HCT116 (cell line): Measurements from ENCODE around the gene POPDC3. TPM values are rescaled to one million over a fixed set of nuclear protein-coding genes. Genes with fewer than 3 reads are reported as not detected.

Experiments
- ATAC-seq: fragments of 200-7000 bp; cut with Tn5 transposase; 2 replicates; pipeline ENCODE4 v1.9.1; 2020; ENCODE audit warnings: mild to moderate bottlenecking, moderate library complexity
- BruUV-seq: library from RNA; stranded (reverse); fragments of 400-500 nt; replicated peaks from 2 replicates; lab custom pipeline; 2021; lab: Mats Ljungman, UMichigan
- CTCF ChIA-PET: fragments of 300-600 bp; sonication (Branson Sonifier 250); formaldehyde crosslinking; loops from one replicate; lab custom pipeline; 2021; ENCODE audit warnings: antibody characterized with exemption; lab: Charles Lee
- POLR2A ChIA-PET: fragments of 300-600, 350-600 bp; sonication (Branson Sonifier 250); formaldehyde crosslinking; loops from one replicate; lab custom pipeline; 2021; ENCODE audit warnings: antibody characterized with exemption; lab: Charles Lee
- RAD21 ChIA-PET, 2 experiments: fragments of 300-600 bp; sonication (Branson Sonifier 250); formaldehyde crosslinking; loops; one replicate each; lab custom pipeline; 2023; ENCODE audit warnings: low total read pairs in 2 of 2; ENCODE audit not compliant: uncharacterized antibody in 2 of 2, unreplicated experiment in 2 of 2, low non-redundant PET in 1 of 2; lab: Charles Lee
- DNase-seq: peaks from one replicate; pipeline ENCODE4 v3.0.0-alpha.2; 2010; ENCODE audit warnings: low read depth, low spot score
- H2AFZ ChIP-seq: fragments of 200-600 bp; shearing (Covaris generic), sonication (generic); 2 replicates; pipeline ENCODE4 v1.6.1; 2017; ENCODE audit warnings: low read depth, mixed run types, mixed read lengths, antibody characterized with exemption, low read length; ENCODE audit not compliant: poor library complexity, severe bottlenecking
- H3K27ac ChIP-seq: 2 replicates; pipeline ENCODE4 v1.5.1; 2012; ENCODE audit warnings: low read depth, low read length
- H3K27me3 ChIP-seq: fragments of 200-600 bp; sonication (generic); 2 replicates; pipeline ENCODE4 v1.6.1; 2016; ENCODE audit warnings: mixed run types, low read length, mixed read lengths; ENCODE audit not compliant: insufficient read depth
- H3K36me3 ChIP-seq, 2 experiments: fragments of 200-500 bp in 1 of 2; fragments of 200-600 bp in 1 of 2; sonication (Bioruptor generic) in 1 of 2; sonication (generic) in 1 of 2; 2 replicates each; pipeline versions ENCODE4 v1.5.1 to v1.6.1; 2014 to 2016; ENCODE audit warnings: low read length in 2 of 2, inconsistent platforms in 1 of 2, mixed read lengths in 1 of 2, mixed run types in 1 of 2; ENCODE audit not compliant: insufficient read depth in 2 of 2, control insufficient read depth in 1 of 2
- H3K4me1 ChIP-seq, 2 experiments: fragments of 200-600 bp in 1 of 2; sonication (generic) in 1 of 2; 2 replicates each; pipeline versions ENCODE4 v1.5.1 to v1.6.1; 2012 to 2017; ENCODE audit warnings: low read length in 2 of 2, inconsistent platforms in 1 of 2, mild to moderate bottlenecking in 1 of 2, mixed read lengths in 1 of 2, mixed run types in 1 of 2, moderate library complexity in 1 of 2; ENCODE audit not compliant: insufficient read depth in 2 of 2, control insufficient read depth in 1 of 2
- H3K4me2 ChIP-seq: fragments of 200-600 bp; sonication (generic); 2 replicates; pipeline ENCODE4 v1.6.1; 2017; ENCODE audit warnings: mixed run types, low read length, mixed read lengths
- H3K4me3 ChIP-seq, 2 experiments: fragments of 200-600 bp in 1 of 2; sonication (generic) in 1 of 2; replicated peaks in 1 of 2; 2 replicates each; pipeline ENCODE4 v1.5.1; 2011 to 2016; ENCODE audit warnings: low read length in 2 of 2, control low read depth in 1 of 2, low read depth in 1 of 2, mild to moderate bottlenecking in 1 of 2, mixed read lengths in 1 of 2, mixed run types in 1 of 2
- H3K79me2 ChIP-seq: fragments of 200-600 bp; sonication (generic); 2 replicates; pipeline ENCODE4 v1.6.1; 2017; ENCODE audit warnings: mild to moderate bottlenecking, mixed run types, low read length, moderate library complexity, mixed read lengths; ENCODE audit not compliant: insufficient read depth
- H3K9ac ChIP-seq: fragments of 200-600 bp; sonication (generic); 2 replicates; pipeline ENCODE4 v1.6.1; 2016; ENCODE audit warnings: low read length, mixed read lengths
- H3K9me2 ChIP-seq: fragments of 200-600 bp; sonication (generic), shearing (Covaris generic); 2 replicates; pipeline ENCODE4 v1.6.1; 2017; ENCODE audit warnings: mixed run types, mild to moderate bottlenecking, moderate library complexity; ENCODE audit not compliant: insufficient read depth
- H3K9me3 ChIP-seq, 2 experiments: fragments of 200-500 bp in 1 of 2; fragments of 200-600 bp in 1 of 2; sonication (Bioruptor generic) in 1 of 2; sonication (generic) in 1 of 2; 2 replicates each; pipeline ENCODE4 v1.6.1; 2014 to 2017; ENCODE audit warnings: low read length in 2 of 2, mixed read lengths in 2 of 2, inconsistent platforms in 1 of 2, low read depth in 1 of 2, mild to moderate bottlenecking in 1 of 2, mixed run types in 1 of 2, moderate library complexity in 1 of 2; ENCODE audit not compliant: control insufficient read depth in 1 of 2, insufficient read depth in 1 of 2
- H4K20me1 ChIP-seq: fragments of 200-600 bp; sonication (generic), shearing (Covaris generic); 2 replicates; pipeline ENCODE4 v1.6.1; 2017; ENCODE audit warnings: mixed run types, mild to moderate bottlenecking, moderate library complexity; ENCODE audit not compliant: insufficient read depth
- CBX3 ChIP-seq: IDR thresholded peaks from 2 replicates; pipeline ENCODE4 v1.6.1; 2012; ENCODE audit warnings: low read depth
- CEBPB ChIP-seq: IDR thresholded peaks from 2 replicates; pipeline ENCODE4 v1.6.1; 2012; ENCODE audit warnings: low read depth
- CTCF ChIP-seq, 3 experiments: fragments of 200-600 bp in 1 of 3; sonication (generic) in 1 of 3; IDR thresholded peaks in 2 of 3; conservative IDR thresholded peaks in 1 of 3; 2 replicates each; pipeline ENCODE4 v1.5.1; 2012 to 2017; ENCODE audit warnings: low read depth in 2 of 3, low read length in 2 of 3, antibody characterized with exemption in 1 of 3, borderline replicate concordance in 1 of 3, control low read depth in 1 of 3, mild to moderate bottlenecking in 1 of 3, mixed read lengths in 1 of 3, mixed run types in 1 of 3, moderate library complexity in 1 of 3; ENCODE audit not compliant: insufficient read depth in 1 of 3
- EZH2phosphoT487 ChIP-seq: fragments of 200-600 bp; IDR thresholded peaks from 2 replicates; pipeline ENCODE4 v1.6.1; 2018; ENCODE audit warnings: antibody characterized with exemption, borderline replicate concordance
- FOSL1 ChIP-seq: IDR thresholded peaks from 2 replicates; pipeline ENCODE4 v1.6.1; 2012; ENCODE audit warnings: low read depth
- JUND ChIP-seq: IDR thresholded peaks from 2 replicates; pipeline ENCODE4 v1.6.1; 2012
- MAX ChIP-seq: IDR thresholded peaks from 2 replicates; pipeline ENCODE4 v1.6.1; 2012
- POLR2A ChIP-seq: IDR thresholded peaks from 2 replicates; pipeline ENCODE4 v1.7.0; 2011; ENCODE audit warnings: borderline replicate concordance; ENCODE audit not compliant: insufficient read depth, insufficient read length; ENCODE audit errors: extremely low read depth
- RAD21 ChIP-seq: IDR thresholded peaks from 2 replicates; pipeline ENCODE4 v1.6.1; 2012; ENCODE audit warnings: low read depth, mild to moderate bottlenecking
- SP1 ChIP-seq: IDR thresholded peaks from 2 replicates; pipeline ENCODE4 v1.6.1; 2012; ENCODE audit warnings: low read depth
- ZNF274 ChIP-seq: fragments of 200-500 bp; sonication (Bioruptor generic); IDR thresholded peaks from 2 replicates; pipeline ENCODE4 v1.6.1; 2014; ENCODE audit warnings: mild to moderate bottlenecking, low read depth, low read length, inconsistent platforms
- intact Hi-C: fragments of 100-400 bp; cut with micrococcal nuclease; formaldehyde crosslinking; loops from 2 replicates; pipeline ENCODE4 v1.10.0; 2022
- total RNA-seq: library from RNA; stranded (reverse); gene quantifications from one replicate; pipeline ENCODE4 v1.2.1, GENCODE V29; 2021; ENCODE audit not compliant: unreplicated experiment
- TF ChIP-seq, protein P1 (sequence below): IDR thresholded peaks from 2 replicates; pipeline ENCODE4 v1.6.1; 2012; ENCODE audit warnings: low read depth

Gene POPDC3
- total RNA-seq, 1 experiment from 2014 or later: 10.1 TPM

DNA sequence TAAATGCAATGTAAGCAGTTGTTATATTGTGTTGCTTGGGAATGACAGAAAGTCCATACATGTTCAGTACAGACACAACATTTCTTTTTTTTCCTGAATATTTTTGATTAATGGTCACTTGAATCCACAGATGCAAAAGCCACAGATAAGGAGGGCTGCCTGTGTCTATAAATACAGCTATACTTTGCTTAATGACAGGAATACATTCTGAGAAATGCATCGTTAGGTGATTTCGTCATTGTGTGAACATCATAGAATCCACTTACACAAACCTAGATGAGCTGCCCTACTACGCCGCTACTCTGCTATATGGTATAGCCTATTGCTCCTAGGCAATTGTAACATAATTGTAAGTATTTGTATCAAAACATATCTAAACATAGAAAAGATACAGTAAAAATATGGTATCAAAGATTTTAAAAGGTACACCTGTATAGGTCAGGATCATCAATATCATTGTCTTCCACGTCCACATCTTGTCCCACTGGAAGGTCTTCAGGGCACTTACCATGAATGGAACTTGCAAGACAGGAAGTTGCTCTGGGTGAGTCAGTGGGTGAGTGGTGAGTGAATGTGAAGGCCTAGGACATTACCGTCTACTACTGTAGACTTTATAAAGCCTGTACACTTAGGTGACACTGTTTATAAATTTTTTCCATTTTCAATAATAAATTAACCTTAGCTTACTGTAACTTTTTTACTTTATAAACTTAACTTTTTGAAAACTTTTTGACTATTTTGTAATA is 27.9 kb upstream of the POPDC3 start:
- no peaks in the 10 kb centered on the region for H3K36me3 ChIP-seq
- ATAC-seq: no peak
- POLR2A ChIA-PET: no interaction called here
- no peak overlapping the region for H3K9ac ChIP-seq
- H3K9me3 ChIP-seq: no peaks in the 10 kb centered on the region
- no peak overlapping the region for H3K27ac ChIP-seq
- CTCF ChIA-PET: no interaction called here
- TF ChIP-seq, protein P1, sequence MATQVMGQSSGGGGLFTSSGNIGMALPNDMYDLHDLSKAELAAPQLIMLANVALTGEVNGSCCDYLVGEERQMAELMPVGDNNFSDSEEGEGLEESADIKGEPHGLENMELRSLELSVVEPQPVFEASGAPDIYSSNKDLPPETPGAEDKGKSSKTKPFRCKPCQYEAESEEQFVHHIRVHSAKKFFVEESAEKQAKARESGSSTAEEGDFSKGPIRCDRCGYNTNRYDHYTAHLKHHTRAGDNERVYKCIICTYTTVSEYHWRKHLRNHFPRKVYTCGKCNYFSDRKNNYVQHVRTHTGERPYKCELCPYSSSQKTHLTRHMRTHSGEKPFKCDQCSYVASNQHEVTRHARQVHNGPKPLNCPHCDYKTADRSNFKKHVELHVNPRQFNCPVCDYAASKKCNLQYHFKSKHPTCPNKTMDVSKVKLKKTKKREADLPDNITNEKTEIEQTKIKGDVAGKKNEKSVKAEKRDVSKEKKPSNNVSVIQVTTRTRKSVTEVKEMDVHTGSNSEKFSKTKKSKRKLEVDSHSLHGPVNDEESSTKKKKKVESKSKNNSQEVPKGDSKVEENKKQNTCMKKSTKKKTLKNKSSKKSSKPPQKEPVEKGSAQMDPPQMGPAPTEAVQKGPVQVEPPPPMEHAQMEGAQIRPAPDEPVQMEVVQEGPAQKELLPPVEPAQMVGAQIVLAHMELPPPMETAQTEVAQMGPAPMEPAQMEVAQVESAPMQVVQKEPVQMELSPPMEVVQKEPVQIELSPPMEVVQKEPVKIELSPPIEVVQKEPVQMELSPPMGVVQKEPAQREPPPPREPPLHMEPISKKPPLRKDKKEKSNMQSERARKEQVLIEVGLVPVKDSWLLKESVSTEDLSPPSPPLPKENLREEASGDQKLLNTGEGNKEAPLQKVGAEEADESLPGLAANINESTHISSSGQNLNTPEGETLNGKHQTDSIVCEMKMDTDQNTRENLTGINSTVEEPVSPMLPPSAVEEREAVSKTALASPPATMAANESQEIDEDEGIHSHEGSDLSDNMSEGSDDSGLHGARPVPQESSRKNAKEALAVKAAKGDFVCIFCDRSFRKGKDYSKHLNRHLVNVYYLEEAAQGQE: no peak
- TF ChIP-seq MAX (no peak), EZH2phosphoT487 (no peak), SP1 (peak; percentile 23; the same call in 1 of the 2 replicates), CTCF (IDR thresholded peaks at IDR 0.05 in 2 of 3, conservative IDR thresholded peaks at IDR 0.05 in 1 of 3; ENCODE audit: borderline replicate concordance in 1 of 3, insufficient read depth in 1 of 3, low read depth in 2 of 3, low read length in 2 of 3) (no peak), RAD21 (no peak), POLR2A (no peak), ZNF274 (no peak), CBX3 (no peak), CEBPB (no peak), JUND (0 out of 2 replicates have a peak, but pooled peaks have one; percentile 28), FOSL1 (peak; percentile 48; the same call in 1 of the 2 replicates)
- TF ChIP-seq, all 23 proteins: peak for 3
- Histone ChIP-seq H3K79me2 (no peaks in the 10 kb centered on the region), H3K4me3 (no peak overlapping the region), H4K20me1 (no peaks in the 10 kb centered on the region), H3K4me1 (peaks cover 0 to 33% of the 10 kb centered on the region in 2 experiments; a peak in 3 of 4 replicates), H3K27me3 (no peaks in the 10 kb centered on the region), H3K9me2 (no peaks in the 10 kb centered on the region), H3K4me2 (no peak overlapping the region), H2AFZ (peak overlapping the region; percentile 42)
- RAD21 ChIA-PET: no interaction called here
- intact Hi-C loops: no loop called here
- no TSS peak for BruUV-seq
- no peak for DNase-seq
